Sigmoid colon (tissue), 7 donors: Measurements from ENCODE around the gene ARHGAP8. TPM values are rescaled to one million over a fixed set of nuclear protein-coding genes. Genes with fewer than 3 reads are reported as not detected.

Experiments
- DNase-seq: peaks from one replicate; pipeline ENCODE4 v3.0.0-alpha.2; 2019
- H3K27ac ChIP-seq, 4 donors: fragments of 200-600 bp; sonication (generic); one replicate each; pipeline ENCODE4 v1.5.1; 2016 to 2019; ENCODE audit warnings: mild to moderate bottlenecking in 1 of 4
- H3K27me3 ChIP-seq, 3 donors: fragments of 200-600 bp; sonication (generic); one replicate each; pipeline ENCODE4 v1.5.1; 2019; ENCODE audit warnings: mild to moderate bottlenecking in 1 of 3
- H3K36me3 ChIP-seq, 4 donors: fragments of 200-600 bp; sonication (generic); one replicate each; pipeline ENCODE4 v1.5.1; 2016 to 2019
- H3K4me1 ChIP-seq, 4 donors: fragments of 200-600 bp; sonication (generic); one replicate each; pipeline ENCODE4 v1.5.1; 2017 to 2019
- H3K4me3 ChIP-seq, 4 donors: fragments of 200-600 bp; sonication (generic); one replicate each; pipeline ENCODE4 v1.5.1; 2017 to 2019; ENCODE audit warnings: mild to moderate bottlenecking in 2 of 4, moderate library complexity in 1 of 4
- H3K9me3 ChIP-seq, 4 donors: fragments of 200-600 bp in 3 of 4; sonication (generic) in 3 of 4; one replicate each; pipeline versions ENCODE4 v1.5.1 to v1.6.1; 2013 to 2019
- EP300 ChIP-seq, 4 donors: sonication (generic); formaldehyde crosslinking; IDR thresholded peaks; one replicate each; pipeline ENCODE4 v1.6.1; 2017; ENCODE audit warnings: antibody characterized with exemption in 4 of 4
- POLR2A ChIP-seq, 2 donors: fragments of 450-650 bp; IDR thresholded peaks; one replicate each; pipeline ENCODE4 v1.6.1; 2016; ENCODE audit warnings: antibody characterized with exemption in 2 of 2, mild to moderate bottlenecking in 2 of 2, moderate library complexity in 2 of 2
- POLR2AphosphoS5 ChIP-seq, 4 donors: sonication (generic); formaldehyde crosslinking; IDR thresholded peaks; one replicate each; pipeline ENCODE4 v1.6.1; 2017; ENCODE audit warnings: antibody characterized with exemption in 4 of 4
- WGBS, 2 donors: extraction: QIAGEN DNeasy Blood & Tissue Kit; methylation state at CpG; one replicate each; pipeline ENCODE4 v1.1.7; 2013; 5-methylcytosine and 5-hydroxymethylcytosine counted together
- intact Hi-C: fragments of 100-400 bp; cut with DNase I; formaldehyde crosslinking; loops from one replicate; pipeline ENCODE4 v1.15.1; 2023
- polyA plus RNA-seq, 3 donors: library from polyadenylated mRNA; stranded (reverse); fragments of 200-250 nt; gene quantifications; one replicate each; pipeline ENCODE4 v1.2.3, GENCODE V29; 2013
- total RNA-seq, 4 donors: library from RNA; depleted of rRNA; stranded (reverse); fragments of >200 nt; gene quantifications; one replicate each; pipeline ENCODE4 v1.1.0, GENCODE V29; 2016
- TF ChIP-seq, protein P1 (sequence below), 4 experiments: fragments of 450-650 bp in 3 of 4; fragments of 200-600 bp in 1 of 4; IDR thresholded peaks; one replicate each; pipeline ENCODE4 v1.5.1; 2016 to 2019; ENCODE audit warnings: antibody characterized with exemption in 4 of 4, mild to moderate bottlenecking in 3 of 4, moderate library complexity in 2 of 4
- donor health status: healthy with polysubstance abuse.
- donor health status: Bipolar disorder and iron deficiency.
- donor health status: healthy.

ARHGAP8 gene
- total and polyA plus RNA-seq, 7 donors, result 0.66 to 30.9 (median 6.0) TPM; not detected in 1

DNA sequence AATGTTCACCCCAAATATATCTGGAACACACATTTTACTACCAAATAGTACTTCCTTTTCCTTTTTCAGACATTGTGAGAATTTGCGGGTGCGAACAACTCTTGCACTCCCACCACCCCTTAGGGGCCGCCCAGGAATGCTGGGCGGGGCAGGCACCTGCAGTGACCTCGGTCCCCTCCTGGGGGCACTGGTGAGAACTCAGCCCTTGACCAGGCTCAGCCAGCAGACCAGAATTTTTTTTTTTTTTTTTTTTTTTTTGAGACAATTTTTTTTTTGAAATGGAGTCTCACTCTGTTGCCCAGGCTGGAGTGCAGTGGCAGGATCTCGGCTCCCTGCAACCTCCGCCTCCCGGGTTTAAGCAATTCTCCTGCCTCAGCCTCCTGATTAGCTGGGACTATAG lies 75.8 kb downstream of the ARHGAP8 start:
- Histone ChIP-seq H3K4me3 (no peak overlapping the region), H3K27ac (no peak overlapping the region), H3K4me1 (no peaks in the 10 kb centered on the region), H3K27me3 (peaks cover 0 to 6% (median 0%) of the 10 kb centered on the region in 3 donors), H3K36me3 (no peaks in the 10 kb centered on the region), H3K9me3 (no peaks in the 10 kb centered on the region)
- DNase-seq, result no peak
- no peak for TF ChIP-seq POLR2AphosphoS5 (IDR thresholded peaks at IDR 0.05)
- TF ChIP-seq, protein P1, sequence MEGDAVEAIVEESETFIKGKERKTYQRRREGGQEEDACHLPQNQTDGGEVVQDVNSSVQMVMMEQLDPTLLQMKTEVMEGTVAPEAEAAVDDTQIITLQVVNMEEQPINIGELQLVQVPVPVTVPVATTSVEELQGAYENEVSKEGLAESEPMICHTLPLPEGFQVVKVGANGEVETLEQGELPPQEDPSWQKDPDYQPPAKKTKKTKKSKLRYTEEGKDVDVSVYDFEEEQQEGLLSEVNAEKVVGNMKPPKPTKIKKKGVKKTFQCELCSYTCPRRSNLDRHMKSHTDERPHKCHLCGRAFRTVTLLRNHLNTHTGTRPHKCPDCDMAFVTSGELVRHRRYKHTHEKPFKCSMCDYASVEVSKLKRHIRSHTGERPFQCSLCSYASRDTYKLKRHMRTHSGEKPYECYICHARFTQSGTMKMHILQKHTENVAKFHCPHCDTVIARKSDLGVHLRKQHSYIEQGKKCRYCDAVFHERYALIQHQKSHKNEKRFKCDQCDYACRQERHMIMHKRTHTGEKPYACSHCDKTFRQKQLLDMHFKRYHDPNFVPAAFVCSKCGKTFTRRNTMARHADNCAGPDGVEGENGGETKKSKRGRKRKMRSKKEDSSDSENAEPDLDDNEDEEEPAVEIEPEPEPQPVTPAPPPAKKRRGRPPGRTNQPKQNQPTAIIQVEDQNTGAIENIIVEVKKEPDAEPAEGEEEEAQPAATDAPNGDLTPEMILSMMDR (IDR thresholded peaks at IDR 0.05), result no peak
- no peak for TF ChIP-seq EP300 (IDR thresholded peaks at IDR 0.05)
- TF ChIP-seq POLR2A (IDR thresholded peaks at IDR 0.05), result no peak
- 63 to 80% methylated on average over 8 of the region's 8 CpGs for WGBS, 2 donors
- intact Hi-C loops, result no loop called here

DNA sequence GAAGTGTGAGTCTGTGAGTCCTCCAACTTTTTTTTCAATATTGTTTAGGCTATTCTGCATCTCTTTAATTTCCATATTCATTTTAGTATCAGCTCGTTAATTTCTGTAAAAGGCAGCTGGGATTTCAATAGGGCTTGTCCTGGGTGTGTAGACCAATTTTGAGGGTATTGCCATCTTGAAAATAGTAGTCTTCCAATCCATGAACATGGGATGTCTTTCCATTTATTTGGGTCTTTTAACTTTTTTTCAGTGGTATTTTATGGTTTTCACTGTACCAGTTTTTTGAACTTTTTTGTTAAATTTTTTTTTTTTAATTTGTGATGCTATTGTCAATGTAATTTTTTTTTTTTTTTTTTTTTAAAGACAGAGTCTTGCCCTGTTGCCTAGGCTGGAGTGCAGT lies 79.5 kb downstream of the ARHGAP8 start:
- TF ChIP-seq POLR2AphosphoS5 (IDR thresholded peaks at IDR 0.05) (no peak), POLR2A (IDR thresholded peaks at IDR 0.05) (no peak), EP300 (IDR thresholded peaks at IDR 0.05) (no peak)
- TF ChIP-seq, protein P1 (IDR thresholded peaks at IDR 0.05), result no peak
- Histone ChIP-seq H3K27ac (no peak overlapping the region), H3K4me3 (no peak overlapping the region), H3K4me1 (no peaks in the 10 kb centered on the region), H3K36me3 (no peaks in the 10 kb centered on the region), H3K9me3 (peaks cover 0 to 11% (median 4%) of the 10 kb centered on the region in 4 donors), H3K27me3 (no peaks in the 10 kb centered on the region)
- intact Hi-C loops, result no loop called here
- WGBS, 2 donors, result 79 to 93% methylated on average over 1 of the region's 1 CpG
- no peak for DNase-seq

DNA sequence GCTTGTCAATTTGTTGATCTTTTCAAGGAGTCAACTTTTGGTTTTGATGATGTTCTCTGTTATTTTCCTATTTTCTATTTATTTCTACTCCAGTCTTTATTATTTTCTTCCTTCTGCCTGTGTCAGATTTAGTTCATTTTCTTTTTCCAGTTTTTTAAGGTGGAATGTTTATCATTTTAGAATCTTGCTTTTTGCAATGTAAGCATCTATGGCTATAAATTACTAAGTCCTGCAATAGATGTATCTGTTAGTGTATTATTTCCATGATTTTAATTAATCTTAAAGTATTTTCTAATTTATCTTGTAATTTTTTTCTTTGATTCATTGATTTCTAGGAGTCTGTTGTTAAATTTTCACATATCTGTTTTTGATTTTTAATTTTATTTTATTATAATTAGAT lies 81.7 kb downstream of the ARHGAP8 start:
- peaks cover 0 to 4% (median 0%) of the 10 kb centered on the region in 3 donors for H3K27me3 ChIP-seq

DNA sequence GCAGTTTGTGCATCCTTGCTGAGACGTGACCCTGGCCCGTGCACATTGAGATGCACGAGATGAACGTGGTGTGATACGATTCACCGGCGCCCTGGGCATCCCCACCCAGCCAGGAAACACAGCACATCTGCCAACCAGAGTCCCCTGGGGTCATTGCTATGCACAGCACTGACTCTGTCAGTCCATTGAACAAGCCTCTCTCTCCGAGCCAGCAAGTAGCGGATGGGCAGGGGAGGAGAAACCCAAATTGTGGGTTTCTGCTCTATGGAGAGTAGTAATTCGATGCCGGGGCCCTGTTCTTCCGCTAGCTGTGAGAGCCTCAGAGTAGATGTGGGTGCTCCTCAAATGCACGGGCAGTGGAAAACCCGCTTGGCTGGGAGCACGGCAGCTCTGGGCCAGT lies 85.1 kb downstream of the ARHGAP8 start:
- intact Hi-C loops, result no loop called here
- DNase-seq, result no peak
- peaks cover 0 to 10% (median 0%) of the 10 kb centered on the region in 3 donors for H3K27me3 ChIP-seq
- no peaks in the 10 kb centered on the region for H3K36me3 ChIP-seq
- H3K27ac ChIP-seq, result no peak overlapping the region
- 79 to 92% methylated on average over 15 of the region's 15 CpGs for WGBS, 2 donors
- peaks cover 0 to 11% (median 4%) of the 10 kb centered on the region in 4 donors for H3K9me3 ChIP-seq
- H3K4me3 ChIP-seq, result no peak overlapping the region
- no peak for TF ChIP-seq POLR2A (IDR thresholded peaks at IDR 0.05)
- no peak for TF ChIP-seq EP300 (IDR thresholded peaks at IDR 0.05)
- TF ChIP-seq POLR2AphosphoS5 (IDR thresholded peaks at IDR 0.05), result no peak
- TF ChIP-seq, protein P1 (IDR thresholded peaks at IDR 0.05), result no peak
- no peaks in the 10 kb centered on the region for H3K4me1 ChIP-seq

More for the DNA sequence above, 81.7 kb downstream of the ARHGAP8 start:
- DNase-seq, result no peak
- H3K4me1 ChIP-seq, result no peaks in the 10 kb centered on the region
- intact Hi-C loops, result no loop called here
- TF ChIP-seq, protein P1 (IDR thresholded peaks at IDR 0.05), result no peak
- TF ChIP-seq EP300 (IDR thresholded peaks at IDR 0.05) (no peak), POLR2AphosphoS5 (IDR thresholded peaks at IDR 0.05) (no peak), POLR2A (IDR thresholded peaks at IDR 0.05) (no peak)
- H3K9me3 ChIP-seq, result peaks cover 0 to 11% (median 4%) of the 10 kb centered on the region in 4 donors
- no peak overlapping the region for H3K4me3 ChIP-seq
- H3K36me3 ChIP-seq, result no peaks in the 10 kb centered on the region
- H3K27ac ChIP-seq, result no peak overlapping the region
